Neural cell (in vitro differentiated cells): ENCODE results near the gene CYP39A1.

Experiments
- EP300 ChIP-seq: fragments of 450-650 bp; conservative IDR thresholded peaks from 2 replicates; pipeline ENCODE4 v1.6.1; 2014; ENCODE audit warnings: antibody characterized with exemption, mild to moderate bottlenecking, moderate library complexity; ENCODE audit not compliant: poor library complexity, severe bottlenecking
- EZH2 ChIP-seq: fragments of 200-600, 300-800 bp; shearing (Covaris generic), sonication (generic); IDR thresholded peaks from 2 replicates; pipeline ENCODE4 v1.6.1; 2014; ENCODE audit warnings: antibody characterized with exemption, low read length, borderline replicate concordance, mild to moderate bottlenecking; ENCODE audit not compliant: insufficient read depth, poor library complexity, severe bottlenecking
- MXI1 ChIP-seq: fragments of 450-650 bp; conservative IDR thresholded peaks from 2 replicates; pipeline ENCODE4 v1.6.1; 2014; ENCODE audit warnings: antibody characterized with exemption, mild to moderate bottlenecking; ENCODE audit not compliant: poor library complexity, severe bottlenecking
- POLR2AphosphoS5 ChIP-seq: IDR thresholded peaks from 2 replicates; pipeline ENCODE4 v1.6.1; 2012
- RAD21 ChIP-seq: fragments of 450-650 bp; conservative IDR thresholded peaks from 2 replicates; pipeline ENCODE4 v1.6.1; 2014; ENCODE audit warnings: antibody characterized with exemption, mild to moderate bottlenecking, moderate library complexity
- TAF1 ChIP-seq: IDR thresholded peaks from 2 replicates; pipeline ENCODE4 v1.6.1; 2012; ENCODE audit warnings: low read depth
- TF ChIP-seq, protein P1 (sequence below): fragments of 450-650 bp; IDR thresholded peaks from 2 replicates; pipeline ENCODE4 v1.5.1; 2014; ENCODE audit warnings: antibody characterized with exemption, mild to moderate bottlenecking, moderate library complexity; ENCODE audit not compliant: poor library complexity, severe bottlenecking
- TF ChIP-seq, protein P2 (sequence below): IDR thresholded peaks from 2 replicates; pipeline ENCODE4 v1.6.1; 2012; ENCODE audit warnings: borderline replicate concordance

DNA sequence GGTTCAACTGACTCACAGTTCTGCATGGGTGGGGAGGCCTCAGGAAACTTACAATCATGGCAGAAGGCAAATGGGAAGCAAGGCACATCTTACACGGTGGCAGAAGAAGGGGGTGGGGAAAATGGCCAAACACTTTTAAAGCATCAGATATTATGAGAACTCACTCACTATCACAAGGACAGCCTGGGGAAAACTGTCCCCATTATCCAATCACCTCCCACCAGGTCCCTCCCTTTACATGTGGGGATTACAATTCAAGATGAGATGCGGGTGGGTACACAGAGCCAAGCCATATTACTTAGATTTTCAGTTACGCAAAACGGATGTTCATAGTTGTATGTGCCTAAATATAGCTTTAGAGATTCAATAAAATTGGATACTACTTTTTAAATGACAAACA, 25.6 kb downstream of the CYP39A1 start:
- TF ChIP-seq, protein P1, sequence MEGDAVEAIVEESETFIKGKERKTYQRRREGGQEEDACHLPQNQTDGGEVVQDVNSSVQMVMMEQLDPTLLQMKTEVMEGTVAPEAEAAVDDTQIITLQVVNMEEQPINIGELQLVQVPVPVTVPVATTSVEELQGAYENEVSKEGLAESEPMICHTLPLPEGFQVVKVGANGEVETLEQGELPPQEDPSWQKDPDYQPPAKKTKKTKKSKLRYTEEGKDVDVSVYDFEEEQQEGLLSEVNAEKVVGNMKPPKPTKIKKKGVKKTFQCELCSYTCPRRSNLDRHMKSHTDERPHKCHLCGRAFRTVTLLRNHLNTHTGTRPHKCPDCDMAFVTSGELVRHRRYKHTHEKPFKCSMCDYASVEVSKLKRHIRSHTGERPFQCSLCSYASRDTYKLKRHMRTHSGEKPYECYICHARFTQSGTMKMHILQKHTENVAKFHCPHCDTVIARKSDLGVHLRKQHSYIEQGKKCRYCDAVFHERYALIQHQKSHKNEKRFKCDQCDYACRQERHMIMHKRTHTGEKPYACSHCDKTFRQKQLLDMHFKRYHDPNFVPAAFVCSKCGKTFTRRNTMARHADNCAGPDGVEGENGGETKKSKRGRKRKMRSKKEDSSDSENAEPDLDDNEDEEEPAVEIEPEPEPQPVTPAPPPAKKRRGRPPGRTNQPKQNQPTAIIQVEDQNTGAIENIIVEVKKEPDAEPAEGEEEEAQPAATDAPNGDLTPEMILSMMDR, result no peak
- TF ChIP-seq, protein P2, sequence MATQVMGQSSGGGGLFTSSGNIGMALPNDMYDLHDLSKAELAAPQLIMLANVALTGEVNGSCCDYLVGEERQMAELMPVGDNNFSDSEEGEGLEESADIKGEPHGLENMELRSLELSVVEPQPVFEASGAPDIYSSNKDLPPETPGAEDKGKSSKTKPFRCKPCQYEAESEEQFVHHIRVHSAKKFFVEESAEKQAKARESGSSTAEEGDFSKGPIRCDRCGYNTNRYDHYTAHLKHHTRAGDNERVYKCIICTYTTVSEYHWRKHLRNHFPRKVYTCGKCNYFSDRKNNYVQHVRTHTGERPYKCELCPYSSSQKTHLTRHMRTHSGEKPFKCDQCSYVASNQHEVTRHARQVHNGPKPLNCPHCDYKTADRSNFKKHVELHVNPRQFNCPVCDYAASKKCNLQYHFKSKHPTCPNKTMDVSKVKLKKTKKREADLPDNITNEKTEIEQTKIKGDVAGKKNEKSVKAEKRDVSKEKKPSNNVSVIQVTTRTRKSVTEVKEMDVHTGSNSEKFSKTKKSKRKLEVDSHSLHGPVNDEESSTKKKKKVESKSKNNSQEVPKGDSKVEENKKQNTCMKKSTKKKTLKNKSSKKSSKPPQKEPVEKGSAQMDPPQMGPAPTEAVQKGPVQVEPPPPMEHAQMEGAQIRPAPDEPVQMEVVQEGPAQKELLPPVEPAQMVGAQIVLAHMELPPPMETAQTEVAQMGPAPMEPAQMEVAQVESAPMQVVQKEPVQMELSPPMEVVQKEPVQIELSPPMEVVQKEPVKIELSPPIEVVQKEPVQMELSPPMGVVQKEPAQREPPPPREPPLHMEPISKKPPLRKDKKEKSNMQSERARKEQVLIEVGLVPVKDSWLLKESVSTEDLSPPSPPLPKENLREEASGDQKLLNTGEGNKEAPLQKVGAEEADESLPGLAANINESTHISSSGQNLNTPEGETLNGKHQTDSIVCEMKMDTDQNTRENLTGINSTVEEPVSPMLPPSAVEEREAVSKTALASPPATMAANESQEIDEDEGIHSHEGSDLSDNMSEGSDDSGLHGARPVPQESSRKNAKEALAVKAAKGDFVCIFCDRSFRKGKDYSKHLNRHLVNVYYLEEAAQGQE, result no peak
- TF ChIP-seq MXI1, result no peak
- TF ChIP-seq POLR2AphosphoS5, result no peak
- no peak for TF ChIP-seq RAD21
- no peak for TF ChIP-seq EZH2
- TF ChIP-seq EP300, result no peak
- no peak for TF ChIP-seq TAF1
